ENCODE measurements around the gene HLTF.

DNA sequence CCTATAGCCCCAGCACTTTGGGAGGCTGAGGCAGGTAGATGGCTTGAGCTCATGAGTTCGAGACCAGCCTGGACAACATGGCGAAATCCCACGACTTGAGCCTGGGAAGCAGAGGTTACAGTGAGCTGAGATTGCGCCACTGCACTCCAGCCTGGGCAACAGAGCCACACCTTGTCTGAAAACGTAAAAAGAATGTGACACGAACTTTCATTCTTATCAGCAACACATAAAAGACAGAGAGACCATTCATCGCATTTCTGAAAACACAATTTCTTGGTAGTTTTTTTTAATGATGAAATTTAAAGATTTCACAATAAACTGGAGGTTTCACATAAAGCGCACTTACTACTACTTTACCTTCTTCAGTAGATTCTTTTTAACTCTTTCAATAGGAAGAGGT is 18.4 kb downstream of the HLTF start:
- TF ChIP-seq, protein P1, sequence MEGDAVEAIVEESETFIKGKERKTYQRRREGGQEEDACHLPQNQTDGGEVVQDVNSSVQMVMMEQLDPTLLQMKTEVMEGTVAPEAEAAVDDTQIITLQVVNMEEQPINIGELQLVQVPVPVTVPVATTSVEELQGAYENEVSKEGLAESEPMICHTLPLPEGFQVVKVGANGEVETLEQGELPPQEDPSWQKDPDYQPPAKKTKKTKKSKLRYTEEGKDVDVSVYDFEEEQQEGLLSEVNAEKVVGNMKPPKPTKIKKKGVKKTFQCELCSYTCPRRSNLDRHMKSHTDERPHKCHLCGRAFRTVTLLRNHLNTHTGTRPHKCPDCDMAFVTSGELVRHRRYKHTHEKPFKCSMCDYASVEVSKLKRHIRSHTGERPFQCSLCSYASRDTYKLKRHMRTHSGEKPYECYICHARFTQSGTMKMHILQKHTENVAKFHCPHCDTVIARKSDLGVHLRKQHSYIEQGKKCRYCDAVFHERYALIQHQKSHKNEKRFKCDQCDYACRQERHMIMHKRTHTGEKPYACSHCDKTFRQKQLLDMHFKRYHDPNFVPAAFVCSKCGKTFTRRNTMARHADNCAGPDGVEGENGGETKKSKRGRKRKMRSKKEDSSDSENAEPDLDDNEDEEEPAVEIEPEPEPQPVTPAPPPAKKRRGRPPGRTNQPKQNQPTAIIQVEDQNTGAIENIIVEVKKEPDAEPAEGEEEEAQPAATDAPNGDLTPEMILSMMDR (IDR thresholded peaks at IDR 0.05): no peak
- TF ChIP-seq POLR2AphosphoS5 (IDR thresholded peaks at IDR 0.05): no peak
